ENCODE results near the gene WIZ. TPM values are rescaled to one million over a fixed set of nuclear protein-coding genes. Genes with fewer than 3 reads are reported as not detected.

Gene WIZ
- polyA plus RNA-seq (2011; rRNA removed) (5.8 and 9.1 TPM in 2 replicates), polyA minus RNA-seq (2011; rRNA and poly(A)+ RNA removed) (3.4 and 3.9 TPM in 2 replicates)

- Histone ChIP-seq H3K27me3 (ENCODE audit: control insufficient read depth, insufficient read depth, low read length) (no peaks in the 10 kb centered on the region), H3K4me3 (ENCODE audit: low read depth, low read length) (peak within 1 kb of the TSS; percentile 72), H3K9me3 (ENCODE audit: control insufficient read depth, insufficient read depth, low read length) (peaks cover 4% of the 10 kb centered on the region; the same call in 1 of the 2 replicates), H3K27ac (ENCODE audit: low read depth, low read length) (no peak within 1 kb of the TSS)
- no peak for TF ChIP-seq CTCF (IDR thresholded peaks at IDR 0.05; ENCODE audit: low read depth, low read length)
- DNase-seq (ENCODE audit: low read depth, low spot score), result peak; percentile 3
- ChIA-PET POLR2A (no interaction called here), CTCF (interaction anchor here (0.6 kb wide), 1 partner anchor 275 kb away, joined by 3 read pairs; no protein-coding TSS in a partner anchor)
Measured at GRCh38 chr19:15449620-15450527, at the start of gene WIZ. TSS of gene WIZ (minus strand) at chr19:15449956. CDS start at chr19:15448307, 1,649 bp downstream.

GRCh38 chr19:15498910-15499309, 49.2 kb upstream of the WIZ start:
- no peak for TF ChIP-seq CTCF (IDR thresholded peaks at IDR 0.05; ENCODE audit: low read depth, low read length)
- Histone ChIP-seq H3K4me3 (ENCODE audit: low read depth, low read length) (no peak overlapping the region), H3K9me3 (ENCODE audit: control insufficient read depth, insufficient read depth, low read length) (no peaks in the 10 kb centered on the region), H3K27ac (ENCODE audit: low read depth, low read length) (no peak overlapping the region), H3K27me3 (ENCODE audit: control insufficient read depth, insufficient read depth, low read length) (no peaks in the 10 kb centered on the region)
- POLR2A ChIA-PET, result no interaction called here
- DNase-seq (ENCODE audit: low read depth, low spot score), result no peak
- CTCF ChIA-PET, result no interaction called here

- POLR2A ChIA-PET, result no interaction called here
- TF ChIP-seq CTCF (IDR thresholded peaks at IDR 0.05; ENCODE audit: low read depth, low read length), result no peak
- CTCF ChIA-PET, result no interaction called here
Measured at GRCh38 chr19:15498156-15498858, 48.6 kb upstream of the WIZ start.

GRCh38 chr19:15495151-15495550, 45.4 kb upstream of the WIZ start:
- no peak overlapping the region for H3K27ac ChIP-seq (ENCODE audit: low read depth, low read length)
- TF ChIP-seq CTCF (IDR thresholded peaks at IDR 0.05; ENCODE audit: low read depth, low read length), result no peak
- no peak overlapping the region for H3K4me3 ChIP-seq (ENCODE audit: low read depth, low read length)
- H3K27me3 ChIP-seq (ENCODE audit: control insufficient read depth, insufficient read depth, low read length), result no peaks in the 10 kb centered on the region
- H3K9me3 ChIP-seq (ENCODE audit: control insufficient read depth, insufficient read depth, low read length), result no peaks in the 10 kb centered on the region
- ChIA-PET CTCF (no interaction called here), POLR2A (no interaction called here)
- no peak for DNase-seq (ENCODE audit: low read depth, low spot score)

More at GRCh38 chr19:15498156-15498858, 48.6 kb upstream of the WIZ start:
- Histone ChIP-seq H3K4me3 (ENCODE audit: low read depth, low read length) (no peak overlapping the region), H3K9me3 (ENCODE audit: control insufficient read depth, insufficient read depth, low read length) (no peaks in the 10 kb centered on the region), H3K27me3 (ENCODE audit: control insufficient read depth, insufficient read depth, low read length) (no peaks in the 10 kb centered on the region), H3K27ac (ENCODE audit: low read depth, low read length) (no peak overlapping the region)
- DNase-seq (ENCODE audit: low read depth, low spot score), result no peak

Measured in AG04450 (cell line).